NCI-H1930 (cell line): Measurements from ENCODE around the gene DGAT2.

Experiments
- DNase-seq, 2 experiments: peaks; one replicate each; lab custom pipeline; 2025; lab: John Stamatoyannopoulos, UW

Gene DGAT2

GRCh38 chr11:75780888-75781287, 12.3 kb downstream of the DGAT2 start:
- DNase-seq: no peak

DNA sequence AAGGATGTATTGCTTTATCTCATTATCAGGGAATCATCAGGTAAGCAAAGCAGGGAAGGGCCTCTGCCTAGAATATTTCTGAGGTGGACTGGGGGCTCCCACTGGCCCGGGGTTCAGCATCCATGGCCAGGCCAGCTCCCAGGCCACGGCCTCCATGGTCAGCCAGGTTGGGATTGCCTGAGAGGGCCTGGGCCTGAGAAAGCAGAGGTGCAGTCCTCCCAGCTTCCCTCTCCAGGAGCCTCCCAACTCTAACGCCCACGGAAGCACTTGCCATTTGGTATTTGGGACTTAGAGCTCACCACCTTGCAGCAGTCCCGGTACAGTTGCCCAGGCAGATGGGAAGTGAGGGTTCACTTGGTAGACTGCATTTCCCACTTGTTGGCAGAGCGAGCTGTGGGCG, 12.7 kb downstream of the DGAT2 start:
- no peak for DNase-seq

DNA sequence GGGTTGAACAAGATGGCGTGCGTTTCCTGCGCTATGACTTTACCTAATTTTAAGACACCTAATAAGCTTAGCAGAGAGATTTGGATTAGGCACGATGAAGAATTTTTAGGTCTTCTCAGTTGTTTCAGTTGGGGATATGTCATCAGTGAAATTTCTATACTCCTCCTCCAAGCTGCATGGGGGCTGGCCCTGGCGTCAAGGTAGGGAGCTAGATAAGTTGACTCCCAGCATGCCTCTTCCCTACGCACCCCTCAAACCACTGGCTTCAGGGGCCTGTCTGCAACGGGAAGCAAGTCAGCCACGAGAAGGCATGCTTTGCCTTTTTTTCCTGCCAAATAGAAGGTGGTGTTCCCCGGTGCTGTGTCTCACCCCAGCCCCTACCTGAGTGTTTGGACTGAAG, 13.3 kb downstream of the DGAT2 start:
- DNase-seq: no peak

- DNase-seq: no peak
Observed at GRCh38 chr11:75782540-75783263, 14.1 kb downstream of the DGAT2 start.

- no peak for DNase-seq
Observed at GRCh38 chr11:75783416-75784084, 15.0 kb downstream of the DGAT2 start.

- DNase-seq: no peak
Observed at GRCh38 chr11:75784085-75784478, 15.5 kb downstream of the DGAT2 start.

- no peak for DNase-seq
Observed at GRCh38 chr11:75784506-75784905, 15.9 kb downstream of the DGAT2 start.

GRCh38 chr11:75785187-75785586, 16.6 kb downstream of the DGAT2 start:
- DNase-seq: no peak

- no peak for DNase-seq
Observed at GRCh38 chr11:75786101-75786736, 17.6 kb downstream of the DGAT2 start.

DNA sequence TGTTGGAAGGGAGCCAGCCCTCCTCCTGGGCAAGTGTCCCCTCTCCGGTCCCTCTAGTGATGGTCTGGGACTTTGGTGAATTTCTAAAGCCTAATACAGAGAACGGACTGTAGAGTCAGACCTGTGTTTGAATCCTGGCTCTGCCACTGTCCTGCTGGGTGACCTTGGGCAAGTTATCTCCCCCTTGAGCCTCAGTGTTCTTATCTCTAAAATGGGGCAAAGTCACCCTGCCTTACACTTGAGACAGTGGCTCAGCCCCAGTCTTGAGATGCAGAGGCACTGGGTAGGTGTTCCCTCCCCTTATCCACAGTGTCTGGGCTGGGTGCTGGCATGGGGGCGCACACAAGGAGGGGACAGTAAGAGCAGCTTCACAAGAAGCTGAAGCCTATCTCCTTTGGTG, 20.9 kb downstream of the DGAT2 start:
- DNase-seq: no peak

GRCh38 chr11:75790986-75791385, 22.4 kb downstream of the DGAT2 start:
- DNase-seq: no peak

- DNase-seq: no peak
Observed at GRCh38 chr11:75792127-75792731, 23.7 kb downstream of the DGAT2 start.

DNA sequence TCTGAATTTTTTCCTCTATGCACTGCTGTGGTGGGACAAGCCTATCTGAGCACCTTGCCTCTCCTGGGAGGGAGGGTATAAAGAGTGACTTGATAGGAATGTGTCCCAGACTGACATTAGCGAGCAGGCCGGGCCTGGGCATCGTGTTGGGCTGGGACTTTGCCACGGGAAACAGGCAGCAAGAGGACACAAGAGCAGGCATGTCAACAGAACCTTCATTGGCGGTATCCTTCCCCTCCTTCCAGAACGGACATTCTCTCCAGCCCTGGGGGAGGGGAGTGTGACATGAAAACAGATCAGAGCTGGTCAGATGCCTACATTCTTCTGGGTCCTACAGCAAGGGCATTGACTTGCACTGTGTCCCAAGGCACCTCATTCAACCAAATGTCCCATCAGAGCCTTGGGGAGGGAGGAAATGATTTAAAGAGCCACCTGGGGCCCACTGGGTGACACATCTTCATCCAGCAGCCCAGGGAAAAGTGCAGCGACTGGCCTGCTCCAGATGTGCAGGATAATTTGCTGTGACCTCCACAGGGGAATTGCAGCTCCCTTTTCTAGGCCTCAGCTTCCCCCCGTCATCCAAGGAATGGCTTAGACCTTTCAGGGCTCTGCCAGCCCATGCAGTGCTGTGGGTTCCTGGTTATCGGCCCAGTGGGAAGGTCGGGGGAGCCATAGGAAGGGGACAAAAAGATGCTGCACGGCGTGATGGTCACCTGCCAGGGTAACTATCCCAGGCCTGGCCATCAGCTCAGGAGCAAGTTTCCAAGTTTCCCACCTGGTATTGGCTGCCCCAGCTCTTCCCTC, 24.6 kb downstream of the DGAT2 start:
- DNase-seq: no peak

DNA sequence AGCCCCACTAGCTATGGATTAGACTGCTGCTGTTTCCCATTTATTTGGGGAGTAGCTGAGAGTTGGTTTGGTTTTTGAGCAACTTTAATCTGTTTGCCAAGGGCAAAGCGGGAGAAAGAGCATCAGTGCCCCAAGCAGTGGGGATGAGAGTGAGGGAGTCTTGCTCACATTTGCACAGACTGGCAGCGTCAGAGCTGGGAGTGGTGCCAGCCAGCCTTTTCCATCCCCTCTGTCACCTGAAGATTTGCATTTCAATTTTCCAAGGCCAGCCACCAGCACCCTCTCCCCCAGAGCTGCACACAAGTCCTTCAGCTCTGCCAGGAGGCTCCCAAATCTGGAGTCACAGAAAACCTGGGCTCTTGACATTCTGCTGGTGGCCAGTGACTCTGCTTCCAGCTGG, 25.4 kb downstream of the DGAT2 start:
- DNase-seq: no peak

DNA sequence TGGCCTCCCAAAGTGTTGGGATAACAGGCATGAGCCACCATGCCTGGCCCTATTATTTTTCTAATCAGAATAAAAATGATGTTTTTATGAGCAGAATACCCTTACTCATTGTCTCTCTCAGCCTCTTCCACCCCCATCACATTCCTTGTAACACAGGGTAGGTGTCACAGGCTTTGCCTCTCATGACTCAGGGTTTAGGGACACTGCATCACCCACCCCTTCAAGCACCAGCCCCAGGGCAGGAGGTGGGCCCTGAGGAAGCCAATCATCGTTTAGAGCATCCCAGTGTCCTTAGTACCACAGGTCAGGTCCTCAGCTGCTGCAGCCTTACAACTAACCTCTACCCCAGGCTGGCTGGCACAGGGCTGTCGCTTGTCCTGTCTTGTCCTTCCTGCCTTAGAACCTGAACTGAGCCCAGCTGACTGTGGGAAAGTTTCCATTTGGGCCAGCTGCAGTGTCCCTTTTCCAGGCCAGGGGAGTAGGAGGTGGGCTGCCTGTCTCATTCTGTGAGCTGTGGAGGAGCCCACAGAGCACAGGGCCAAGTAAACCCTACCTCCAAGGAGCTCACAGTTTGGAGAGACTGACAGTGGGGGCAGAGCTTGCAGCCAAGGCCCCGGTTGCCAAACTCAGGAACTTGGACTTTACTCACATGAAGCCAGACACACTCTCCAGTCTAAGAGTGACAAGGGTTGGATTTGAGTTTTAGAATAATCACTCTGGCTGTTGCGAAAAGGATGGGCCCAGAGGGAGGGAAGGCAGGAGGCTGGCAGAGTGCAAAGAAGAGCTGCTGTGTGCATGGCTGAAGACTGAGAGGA, 26.9 kb downstream of the DGAT2 start:
- no peak for DNase-seq

- no peak for DNase-seq
Observed at GRCh38 chr11:75796091-75796435, 27.5 kb downstream of the DGAT2 start.

GRCh38 chr11:75797116-75797515, 28.5 kb downstream of the DGAT2 start:
- no peak for DNase-seq

DNA sequence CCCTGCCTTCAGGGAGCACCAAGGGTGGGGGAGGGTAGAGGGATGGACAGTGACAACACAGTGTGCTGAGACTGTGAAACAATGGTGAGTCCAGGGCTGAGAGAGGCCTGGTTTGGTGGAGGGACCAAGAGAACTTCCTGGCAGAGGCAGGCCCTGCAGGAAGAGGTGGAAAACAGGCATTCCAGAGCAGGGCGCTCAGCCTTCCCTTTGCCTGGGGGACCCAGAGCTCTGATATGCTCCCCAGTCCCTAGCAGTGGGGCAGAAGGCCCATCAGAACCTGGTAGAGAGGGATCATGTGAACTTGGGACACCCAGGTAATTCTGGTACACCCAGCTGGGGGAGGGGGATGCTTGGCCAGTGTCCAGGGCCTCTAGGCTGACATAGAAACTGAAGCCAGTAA, 29.2 kb downstream of the DGAT2 start:
- DNase-seq: no peak

DNA sequence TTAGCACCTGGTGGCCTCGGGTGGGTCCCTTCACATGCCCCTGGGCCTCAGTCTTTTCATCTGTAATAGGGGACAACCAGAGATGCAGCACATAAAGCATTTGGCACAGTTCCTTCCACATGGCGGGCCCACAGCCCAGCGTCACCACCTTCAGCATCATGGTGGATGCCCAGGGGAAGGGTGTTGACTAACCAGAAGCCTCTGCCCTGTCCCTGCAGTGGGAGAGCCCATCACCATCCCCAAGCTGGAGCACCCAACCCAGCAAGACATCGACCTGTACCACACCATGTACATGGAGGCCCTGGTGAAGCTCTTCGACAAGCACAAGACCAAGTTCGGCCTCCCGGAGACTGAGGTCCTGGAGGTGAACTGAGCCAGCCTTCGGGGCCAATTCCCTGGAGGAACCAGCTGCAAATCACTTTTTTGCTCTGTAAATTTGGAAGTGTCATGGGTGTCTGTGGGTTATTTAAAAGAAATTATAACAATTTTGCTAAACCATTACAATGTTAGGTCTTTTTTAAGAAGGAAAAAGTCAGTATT, 31.6 kb downstream of the DGAT2 start:
- no peak for DNase-seq

GRCh38 chr11:75800728-75801361, 32.3 kb downstream of the DGAT2 start:
- DNase-seq: no peak
